PFSK-1 (cell line): ENCODE measurements around the gene ETHE1.
A peak's percentile ranks its signal among the peaks of the same experiment; 100 is the strongest.

Source experiments
- FOXP2 ChIP-seq: optimal IDR thresholded peaks from 2 replicates; pipeline ENCODE3; 2011; ENCODE audit warnings: borderline replicate concordance, control low read depth, inconsistent platforms; ENCODE audit not compliant: insufficient read depth; ENCODE audit errors: extremely low read length, extremely low read depth
- POLR2AphosphoS5 ChIP-seq: IDR thresholded peaks from 2 replicates; pipeline ENCODE4 v1.6.1; 2012; ENCODE audit warnings: low read depth, mild to moderate bottlenecking, control low read depth, low read length, moderate library complexity
- REST ChIP-seq, 2 experiments: IDR thresholded peaks; 2 replicates each; pipeline versions ENCODE4 v1.6.1 to v1.8.0; 2011 to 2012; ENCODE audit warnings: low read depth in 2 of 2, low read length in 2 of 2, control low read depth in 1 of 2, inconsistent platforms in 1 of 2, mild to moderate bottlenecking in 1 of 2, moderate library complexity in 1 of 2; ENCODE audit not compliant: insufficient read depth in 1 of 2
- SIN3A ChIP-seq: IDR thresholded peaks from 2 replicates; pipeline ENCODE4 v1.6.1; 2012; ENCODE audit warnings: mild to moderate bottlenecking, low read length, moderate library complexity, borderline replicate concordance; ENCODE audit not compliant: insufficient read depth
- TAF1 ChIP-seq: IDR thresholded peaks from 2 replicates; pipeline ENCODE4 v1.6.1; 2012; ENCODE audit warnings: low read length, control low read depth, borderline replicate concordance; ENCODE audit not compliant: insufficient read depth

The ETHE1 gene

DNA sequence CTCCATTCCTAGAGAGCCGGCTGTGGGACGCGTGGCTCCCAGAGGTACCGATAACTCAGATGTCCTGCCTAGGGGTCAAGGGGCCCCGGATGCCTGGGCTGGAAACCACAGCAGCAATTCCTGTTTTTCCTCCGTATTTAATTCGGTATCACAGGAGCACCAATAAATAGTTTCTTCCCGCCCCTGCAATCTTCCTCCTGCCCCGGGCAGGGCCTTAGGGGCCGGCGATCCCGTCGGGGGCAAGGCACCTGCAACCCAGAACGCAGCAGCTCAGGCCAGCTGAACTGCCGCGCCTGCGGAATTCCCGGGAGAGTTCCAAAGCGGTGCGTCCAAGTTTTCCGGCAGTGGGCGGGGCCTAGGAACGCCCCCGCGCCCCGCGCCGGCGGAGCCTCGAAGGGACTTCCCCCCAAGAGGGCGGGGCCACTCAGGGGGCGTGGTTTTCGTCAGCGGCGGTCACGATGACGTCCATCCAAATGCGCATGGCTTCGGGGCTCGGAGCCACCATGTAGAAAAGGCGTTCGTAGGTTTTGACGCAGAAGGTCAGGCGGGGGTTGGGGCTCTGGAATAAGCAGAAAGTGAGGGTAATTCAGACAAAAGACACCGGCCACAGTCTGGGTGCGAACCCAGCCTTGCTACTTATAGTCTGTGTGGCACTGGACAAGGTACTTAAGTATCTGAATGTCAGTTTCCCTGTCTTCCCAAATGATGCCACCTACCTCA, 51.9 kb downstream of the ETHE1 start:
- TF ChIP-seq FOXP2 (peak; percentile 49), SIN3A (no peak)

- TF ChIP-seq REST (IDR thresholded peaks at IDR 0.05; ENCODE audit: insufficient read depth in 1 of 2, low read depth in 2 of 2, low read length in 2 of 2) (no peak), TAF1 (no peak)
Measured at GRCh38 chr19:43474487-43474886, 52.5 kb downstream of the ETHE1 start.

- TF ChIP-seq SIN3A (no peak), TAF1 (no peak), POLR2AphosphoS5 (no peak), FOXP2 (no peak), REST (IDR thresholded peaks at IDR 0.05; ENCODE audit: insufficient read depth in 1 of 2, low read depth in 2 of 2, low read length in 2 of 2) (no peak)
Measured at GRCh38 chr19:43471091-43471490, 55.9 kb downstream of the ETHE1 start.

DNA sequence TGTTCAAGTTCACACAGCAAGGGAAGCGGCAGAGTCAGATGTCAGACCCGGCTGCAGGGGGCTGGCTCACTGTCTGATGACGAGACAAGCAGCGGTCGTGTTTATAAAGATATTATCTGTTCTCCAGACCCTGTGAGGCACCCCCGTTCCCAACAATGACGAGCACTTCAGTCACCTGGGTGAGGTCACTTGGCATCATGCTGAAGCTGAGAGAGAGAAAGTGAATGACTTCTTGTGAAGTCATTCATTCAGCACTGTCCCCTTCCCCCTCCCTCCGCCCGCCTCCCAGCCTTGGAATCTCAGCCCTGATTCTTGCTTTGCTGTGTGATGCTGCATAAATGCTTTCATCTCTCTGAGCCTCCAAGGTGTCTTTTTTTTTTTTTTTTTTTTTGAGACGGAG, 56.7 kb downstream of the ETHE1 start:
- TF ChIP-seq POLR2AphosphoS5, result no peak
- TF ChIP-seq REST (IDR thresholded peaks at IDR 0.05; ENCODE audit: insufficient read depth in 1 of 2, low read depth in 2 of 2, low read length in 2 of 2), result no peak
- TF ChIP-seq FOXP2, result no peak
- TF ChIP-seq TAF1, result no peak
- TF ChIP-seq SIN3A, result no peak

GRCh38 chr19:43469160-43469480, 57.9 kb downstream of the ETHE1 start:
- TF ChIP-seq REST (IDR thresholded peaks at IDR 0.05; ENCODE audit: insufficient read depth in 1 of 2, low read depth in 2 of 2, low read length in 2 of 2), result no peak
- no peak for TF ChIP-seq TAF1
- no peak for TF ChIP-seq SIN3A
- no peak for TF ChIP-seq FOXP2
- TF ChIP-seq POLR2AphosphoS5, result no peak
